NB4 (cell line): ENCODE data around the gene SIGLEC5.

Source experiments
- CTCF ChIP-seq: IDR thresholded peaks from one replicate; pipeline ENCODE4 v1.5.1; 2012; ENCODE audit warnings: low read depth, low read length
- POLR2A ChIP-seq: IDR thresholded peaks from 2 replicates; pipeline ENCODE4 v1.6.1; 2011; ENCODE audit warnings: mild to moderate bottlenecking; ENCODE audit not compliant: insufficient read length; ENCODE audit errors: extremely low read depth

GRCh38 chr19:51565583-51565982 lies 64.6 kb downstream of the SIGLEC5 start:
- TF ChIP-seq CTCF (no peak), POLR2A (no peak)
